Gastroesophageal sphincter (tissue), 4 donors: ENCODE results near the gene P2RY14. TPM values are rescaled to one million over a fixed set of nuclear protein-coding genes. Genes with fewer than 3 reads are reported as not detected.

ENCODE experiments used
- ATAC-seq: fragments of 150-250 bp; one replicate; pipeline ENCODE4 v1.9.1; 2016; ENCODE audit warnings: mild to moderate bottlenecking, moderate library complexity
- H3K27ac ChIP-seq, 4 donors: fragments of 200-600 bp; sonication (generic) in 3 of 4; 1 replicate in 3 of 4; 2 replicates in 1 of 4; pipeline ENCODE4 v1.5.1; 2016 to 2019
- H3K27me3 ChIP-seq: fragments of 200-600 bp; sonication (generic); one replicate; pipeline ENCODE4 v1.5.1; 2019
- H3K36me3 ChIP-seq, 2 donors: fragments of 200-600 bp; sonication (generic); one replicate each; pipeline ENCODE4 v1.5.1; 2019; ENCODE audit warnings: control low read depth in 1 of 2
- H3K4me1 ChIP-seq, 3 donors: fragments of 200-600 bp; sonication (generic); 1 replicate in 2 of 3; 2 replicates in 1 of 3; pipeline ENCODE4 v1.5.1; 2016 to 2019; ENCODE audit warnings: control low read depth in 2 of 3
- H3K4me3 ChIP-seq, 2 donors: fragments of 200-600 bp; sonication (generic); one replicate each; pipeline ENCODE4 v1.5.1; 2019; ENCODE audit warnings: mild to moderate bottlenecking in 1 of 2, moderate library complexity in 1 of 2
- H3K9me3 ChIP-seq, 3 donors: fragments of 200-600 bp; sonication (generic); one replicate each; pipeline ENCODE4 v1.5.1; 2017 to 2019; ENCODE audit warnings: control low read depth in 2 of 3
- CTCF ChIP-seq, 4 experiments: fragments of 200-600 bp in 2 of 4; fragments of 450-650 bp in 2 of 4; sonication (generic) in 1 of 4; IDR thresholded peaks; one replicate each; pipeline ENCODE4 v1.5.1; 2017 to 2019; ENCODE audit warnings: antibody characterized with exemption in 4 of 4, mild to moderate bottlenecking in 2 of 4, moderate library complexity in 2 of 4
- EP300 ChIP-seq: sonication (generic); formaldehyde crosslinking; IDR thresholded peaks from one replicate; pipeline ENCODE4 v1.6.1; 2017; ENCODE audit warnings: antibody characterized with exemption, mild to moderate bottlenecking
- POLR2A ChIP-seq, 2 donors: fragments of 450-650 bp; IDR thresholded peaks; one replicate each; pipeline ENCODE4 v1.6.1; 2017; ENCODE audit warnings: antibody characterized with exemption in 2 of 2, mild to moderate bottlenecking in 2 of 2, moderate library complexity in 1 of 2
- POLR2AphosphoS5 ChIP-seq: sonication (generic); formaldehyde crosslinking; IDR thresholded peaks from one replicate; pipeline ENCODE4 v1.6.1; 2017; ENCODE audit warnings: antibody characterized with exemption
- WGBS, 2 donors: methylation state at CpG; one replicate each; pipeline ENCODE4 v1.1.5; 2018; ENCODE audit warnings: low coverage in 1 of 2; 5-methylcytosine and 5-hydroxymethylcytosine counted together
- total RNA-seq, 4 donors: library from RNA; depleted of rRNA; stranded (reverse); fragments of >200 nt; gene quantifications; one replicate each; pipeline ENCODE4 v1.1.0, GENCODE V29; 2016

Gene P2RY14
- total RNA-seq, 4 donors from 2014 or later = 1.8 to 90.5 (median 16.2) TPM

DNA sequence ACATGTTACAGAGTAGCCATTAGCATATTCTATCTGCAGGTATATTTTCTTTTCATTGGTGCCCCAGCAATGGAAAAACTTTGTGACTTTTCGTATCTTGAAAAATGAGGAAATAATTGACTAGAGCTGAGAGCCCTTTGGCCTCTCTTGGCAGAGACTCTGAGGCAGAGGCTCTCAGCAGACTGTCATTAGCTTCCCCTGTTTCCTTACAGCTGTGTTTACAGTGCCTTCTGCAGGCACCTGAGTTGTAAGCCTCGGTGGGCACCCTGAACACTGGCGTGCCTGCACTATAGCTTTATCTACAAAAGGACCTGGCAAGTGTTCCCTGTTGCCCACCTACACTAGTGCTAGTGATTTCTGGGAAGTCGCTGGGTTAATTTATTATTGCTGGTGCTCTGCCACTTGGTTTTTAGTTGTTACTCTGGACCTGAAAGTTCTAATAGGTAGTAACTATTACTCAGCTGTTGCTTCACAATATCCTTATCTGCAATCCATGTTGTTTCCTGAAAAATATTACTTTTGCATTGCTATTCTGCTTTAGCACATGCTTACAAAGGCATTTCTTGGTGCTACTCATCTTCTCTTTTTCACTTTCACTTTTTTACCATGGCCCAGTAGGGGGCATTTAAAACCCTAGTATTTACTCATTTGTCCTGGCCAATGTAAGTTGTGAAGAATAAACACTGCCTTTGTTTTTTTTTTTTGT lies 67.5 kb downstream of the P2RY14 start:
- Histone ChIP-seq H3K27me3 (no peaks in the 10 kb centered on the region), H3K4me1 (no peaks in the 10 kb centered on the region), H3K4me3 (no peak overlapping the region), H3K27ac (no peak overlapping the region), H3K36me3 (no peaks in the 10 kb centered on the region), H3K9me3 (no peaks in the 10 kb centered on the region)
- TF ChIP-seq POLR2A (IDR thresholded peaks at IDR 0.05) = no peak
- no peak for TF ChIP-seq POLR2AphosphoS5
- TF ChIP-seq EP300 = no peak
- no peak for TF ChIP-seq CTCF (IDR thresholded peaks at IDR 0.05)
- peak; percentile 31 for ATAC-seq
- 48 to 70% methylated on average over 3 to 4 of the region's 4 CpGs for WGBS, 2 donors

GRCh38 chr3:151209654-151210053 lies 68.7 kb downstream of the P2RY14 start:
- no peaks in the 10 kb centered on the region for H3K9me3 ChIP-seq
- no peaks in the 10 kb centered on the region for H3K27me3 ChIP-seq
- no peak overlapping the region for H3K4me3 ChIP-seq
- H3K36me3 ChIP-seq = no peaks in the 10 kb centered on the region
- 83 to 96% methylated on average over 3 of the region's 3 CpGs for WGBS, 2 donors
- no peak for ATAC-seq
- H3K27ac ChIP-seq = no peak overlapping the region
- TF ChIP-seq POLR2AphosphoS5 (no peak), EP300 (no peak), CTCF (IDR thresholded peaks at IDR 0.05) (no peak), POLR2A (IDR thresholded peaks at IDR 0.05) (no peak)
- no peaks in the 10 kb centered on the region for H3K4me1 ChIP-seq

DNA sequence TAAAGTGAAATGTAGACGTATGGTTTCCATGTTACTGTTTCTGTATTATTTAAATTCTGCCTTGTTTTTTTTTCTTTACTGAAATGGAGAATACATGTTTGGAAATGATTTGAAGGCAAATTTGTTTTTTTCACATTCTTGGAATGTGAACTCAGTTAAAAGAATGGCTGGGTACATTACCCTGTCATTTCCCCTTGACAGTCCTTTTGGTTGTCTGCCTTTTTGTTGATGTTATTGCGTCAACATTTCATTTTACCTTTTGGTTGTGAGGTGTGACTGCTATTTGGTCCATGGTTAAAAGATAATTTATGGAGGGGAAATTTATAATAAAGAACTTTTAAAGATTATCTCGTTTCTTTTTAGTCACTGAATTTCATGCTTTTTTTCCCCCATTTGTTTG lies 72.1 kb downstream of the P2RY14 start:
- no peak for TF ChIP-seq CTCF (IDR thresholded peaks at IDR 0.05)
- no peak for TF ChIP-seq EP300
- no peak for TF ChIP-seq POLR2A (IDR thresholded peaks at IDR 0.05)
- no peak for TF ChIP-seq POLR2AphosphoS5
- H3K36me3 ChIP-seq = no peaks in the 10 kb centered on the region
- H3K4me3 ChIP-seq = no peak overlapping the region
- 75 to 84% methylated on average over 2 to 3 of the region's 3 CpGs for WGBS, 2 donors
- H3K4me1 ChIP-seq = no peaks in the 10 kb centered on the region
- H3K9me3 ChIP-seq = no peaks in the 10 kb centered on the region
- no peaks in the 10 kb centered on the region for H3K27me3 ChIP-seq
- H3K27ac ChIP-seq = no peak overlapping the region
- ATAC-seq = no peak

DNA sequence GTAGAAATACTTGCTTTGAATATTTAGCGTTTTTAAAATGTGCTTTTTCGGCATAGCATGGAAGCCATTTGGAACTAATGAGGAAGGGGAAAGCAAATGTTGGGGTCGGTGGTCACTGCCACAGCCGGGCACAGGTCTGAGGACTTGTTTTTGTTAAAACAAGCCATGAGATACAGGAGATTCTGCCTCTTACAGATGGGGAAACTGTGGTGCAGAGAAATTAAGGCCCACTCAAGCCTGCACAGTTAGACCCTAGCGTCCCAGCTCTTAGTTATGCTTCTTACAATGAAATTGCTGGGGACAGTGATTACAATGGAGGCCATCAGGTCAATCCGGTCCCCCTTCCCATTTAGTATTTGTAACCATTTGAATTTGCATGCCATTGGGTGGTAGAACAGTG lies 72.9 kb downstream of the P2RY14 start:
- Histone ChIP-seq H3K4me3 (no peak overlapping the region), H3K4me1 (no peaks in the 10 kb centered on the region), H3K27ac (no peak overlapping the region), H3K36me3 (no peaks in the 10 kb centered on the region), H3K27me3 (no peaks in the 10 kb centered on the region), H3K9me3 (no peaks in the 10 kb centered on the region)
- 90 to 98% methylated on average over 5 of the region's 6 CpGs for WGBS, 2 donors
- TF ChIP-seq EP300 (no peak), CTCF (IDR thresholded peaks at IDR 0.05) (no peak), POLR2AphosphoS5 (no peak), POLR2A (IDR thresholded peaks at IDR 0.05) (no peak)
- no peak for ATAC-seq
